ENCODE results near the gene GDF10.

Gene GDF10

GRCh38 chr10:47290338-47290737, 9.7 kb upstream of the GDF10 start:
- no peaks in the 10 kb centered on the region for H3K27me3 ChIP-seq (replicated peaks; ENCODE audit: control insufficient read depth, insufficient read depth, low read length, poor library complexity, severe bottlenecking)

GRCh38 chr10:47291682-47292081, 8.3 kb upstream of the GDF10 start:
- H3K4me1 ChIP-seq (ENCODE audit: control insufficient read depth, insufficient read depth, low read length, poor library complexity, severe bottlenecking), result peaks cover 8% of the 10 kb centered on the region
- H3K36me3 ChIP-seq (ENCODE audit: control insufficient read depth, insufficient read depth, low read length), result no peaks in the 10 kb centered on the region
- H3K9me3 ChIP-seq (ENCODE audit: control insufficient read depth, low read length), result no peaks in the 10 kb centered on the region
- no peaks in the 10 kb centered on the region for H3K27me3 ChIP-seq (replicated peaks; ENCODE audit: control insufficient read depth, insufficient read depth, low read length, poor library complexity, severe bottlenecking)
- H3K27ac ChIP-seq (ENCODE audit: insufficient read depth, low read length, poor library complexity, severe bottlenecking), result no peak overlapping the region
- H3K4me3 ChIP-seq (ENCODE audit: insufficient read depth, low read depth, low read length, poor library complexity, severe bottlenecking), result no peak overlapping the region
- no peak for DNase-seq

More at GRCh38 chr10:47290338-47290737, 9.7 kb upstream of the GDF10 start:
- H3K36me3 ChIP-seq (ENCODE audit: control insufficient read depth, insufficient read depth, low read length), result no peaks in the 10 kb centered on the region
- peaks cover 15% of the 10 kb centered on the region for H3K4me1 ChIP-seq (ENCODE audit: control insufficient read depth, insufficient read depth, low read length, poor library complexity, severe bottlenecking)
- no peak overlapping the region for H3K27ac ChIP-seq (ENCODE audit: insufficient read depth, low read length, poor library complexity, severe bottlenecking)
- no peaks in the 10 kb centered on the region for H3K9me3 ChIP-seq (ENCODE audit: control insufficient read depth, low read length)
- H3K4me3 ChIP-seq (ENCODE audit: insufficient read depth, low read depth, low read length, poor library complexity, severe bottlenecking), result no peak overlapping the region
- DNase-seq, result no peak

- no peak overlapping the region for H3K27ac ChIP-seq (ENCODE audit: insufficient read depth, low read length, poor library complexity, severe bottlenecking)
- peaks cover 2% of the 10 kb centered on the region for H3K27me3 ChIP-seq (replicated peaks; ENCODE audit: control insufficient read depth, insufficient read depth, low read length, poor library complexity, severe bottlenecking)
- no peaks in the 10 kb centered on the region for H3K36me3 ChIP-seq (ENCODE audit: control insufficient read depth, insufficient read depth, low read length)
- no peaks in the 10 kb centered on the region for H3K4me1 ChIP-seq (ENCODE audit: control insufficient read depth, insufficient read depth, low read length, poor library complexity, severe bottlenecking)
- no peak for DNase-seq
- no peaks in the 10 kb centered on the region for H3K9me3 ChIP-seq (ENCODE audit: control insufficient read depth, low read length)
- H3K4me3 ChIP-seq (ENCODE audit: insufficient read depth, low read depth, low read length, poor library complexity, severe bottlenecking), result no peak overlapping the region
Measured at GRCh38 chr10:47294057-47294456, 5.9 kb upstream of the GDF10 start.

DNA sequence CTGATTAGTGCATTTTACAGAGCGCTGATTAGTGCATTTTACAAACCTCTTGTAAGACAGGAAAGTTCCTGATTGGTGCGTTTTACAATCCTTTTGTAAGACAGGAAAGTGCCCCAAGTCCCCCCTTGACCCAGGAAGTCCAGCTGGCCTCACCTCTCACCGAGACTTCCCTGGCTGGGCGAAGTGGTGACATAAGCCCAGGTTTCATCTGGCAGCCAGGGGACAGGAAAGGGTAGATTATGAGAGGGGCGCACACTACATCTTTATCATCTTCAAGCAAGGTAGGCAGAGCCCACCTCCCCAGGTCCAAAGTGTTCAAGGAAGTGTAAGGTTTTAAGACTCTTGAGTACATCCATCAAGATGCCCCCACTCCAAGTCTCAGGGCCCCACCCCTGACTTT, 5.5 kb upstream of the GDF10 start:
- Histone ChIP-seq H3K4me1 (ENCODE audit: control insufficient read depth, insufficient read depth, low read length, poor library complexity, severe bottlenecking) (no peaks in the 10 kb centered on the region), H3K36me3 (ENCODE audit: control insufficient read depth, insufficient read depth, low read length) (no peaks in the 10 kb centered on the region), H3K9me3 (ENCODE audit: control insufficient read depth, low read length) (no peaks in the 10 kb centered on the region), H3K27me3 (replicated peaks; ENCODE audit: control insufficient read depth, insufficient read depth, low read length, poor library complexity, severe bottlenecking) (peaks cover 2% of the 10 kb centered on the region), H3K27ac (ENCODE audit: insufficient read depth, low read length, poor library complexity, severe bottlenecking) (no peak overlapping the region), H3K4me3 (ENCODE audit: insufficient read depth, low read depth, low read length, poor library complexity, severe bottlenecking) (no peak overlapping the region)
- DNase-seq, result no peak

DNA sequence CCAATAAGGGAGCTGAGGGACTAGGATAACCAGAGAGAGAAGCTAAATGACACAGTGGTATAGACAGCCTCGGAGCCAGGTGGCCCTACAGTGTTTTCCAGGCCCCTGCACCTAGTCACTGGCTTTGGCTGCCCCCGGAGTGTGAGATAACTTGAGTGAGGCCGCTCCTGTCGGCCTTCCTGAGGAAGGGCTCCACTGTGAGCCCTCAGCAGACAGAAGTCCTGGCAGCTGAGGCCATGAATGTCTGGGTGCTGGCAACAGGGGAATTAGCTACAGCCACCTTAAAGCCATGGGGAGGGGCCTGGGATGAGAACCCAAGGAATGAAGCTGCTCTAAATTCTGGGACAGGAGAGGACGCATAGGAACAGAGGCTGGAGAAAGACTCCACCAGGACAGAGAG, 4.6 kb upstream of the GDF10 start:
- H3K4me3 ChIP-seq (ENCODE audit: insufficient read depth, low read depth, low read length, poor library complexity, severe bottlenecking), result no peak overlapping the region
- no peaks in the 10 kb centered on the region for H3K36me3 ChIP-seq (ENCODE audit: control insufficient read depth, insufficient read depth, low read length)
- DNase-seq, result no peak
- H3K4me1 ChIP-seq (ENCODE audit: control insufficient read depth, insufficient read depth, low read length, poor library complexity, severe bottlenecking), result no peaks in the 10 kb centered on the region
- peaks cover 2% of the 10 kb centered on the region for H3K27me3 ChIP-seq (replicated peaks; ENCODE audit: control insufficient read depth, insufficient read depth, low read length, poor library complexity, severe bottlenecking)
- H3K9me3 ChIP-seq (ENCODE audit: control insufficient read depth, low read length), result no peaks in the 10 kb centered on the region
- no peak overlapping the region for H3K27ac ChIP-seq (ENCODE audit: insufficient read depth, low read length, poor library complexity, severe bottlenecking)

DNA sequence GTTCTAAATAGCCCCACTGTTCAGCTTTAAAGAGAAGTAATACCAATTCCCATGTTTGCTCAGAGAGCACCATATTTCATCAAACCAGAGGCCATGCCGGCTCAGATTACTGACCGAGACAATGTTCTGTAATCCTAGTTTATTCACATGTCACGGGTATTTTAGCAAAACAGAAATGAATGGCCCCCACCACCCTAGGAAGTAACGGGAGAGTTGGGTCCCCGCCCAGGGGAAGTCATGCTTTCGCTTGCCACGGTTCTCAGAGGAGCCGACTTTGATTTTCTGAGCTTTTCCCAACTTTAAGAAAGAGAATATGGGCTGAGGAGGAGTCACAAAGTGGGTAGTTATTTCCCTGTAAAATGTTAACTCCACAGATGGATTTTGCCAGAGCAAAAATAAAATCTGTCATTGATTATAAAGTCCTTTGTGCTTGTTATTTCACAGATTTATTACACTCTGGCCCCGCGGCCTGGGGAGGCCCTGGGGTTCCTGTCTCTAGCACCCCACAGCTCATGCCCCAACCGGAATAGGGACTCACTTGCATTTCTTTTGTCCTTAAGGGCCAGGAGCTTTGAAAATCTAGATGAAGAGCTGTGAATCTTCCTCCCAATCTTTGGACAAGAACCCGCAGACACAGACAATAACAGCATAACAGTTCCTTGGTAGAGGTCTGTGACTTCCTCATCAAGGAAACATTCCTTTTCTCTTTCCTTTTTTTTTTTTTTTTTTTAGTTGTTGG, 3.7 kb upstream of the GDF10 start:
- peaks cover 4% of the 10 kb centered on the region for H3K4me1 ChIP-seq (ENCODE audit: control insufficient read depth, insufficient read depth, low read length, poor library complexity, severe bottlenecking)
- DNase-seq, result no peak
- no peaks in the 10 kb centered on the region for H3K9me3 ChIP-seq (ENCODE audit: control insufficient read depth, low read length)
- H3K27me3 ChIP-seq (replicated peaks; ENCODE audit: control insufficient read depth, insufficient read depth, low read length, poor library complexity, severe bottlenecking), result peaks cover 2% of the 10 kb centered on the region
- H3K4me3 ChIP-seq (ENCODE audit: insufficient read depth, low read depth, low read length, poor library complexity, severe bottlenecking), result no peak overlapping the region
- H3K36me3 ChIP-seq (ENCODE audit: control insufficient read depth, insufficient read depth, low read length), result no peaks in the 10 kb centered on the region
- no peak overlapping the region for H3K27ac ChIP-seq (ENCODE audit: insufficient read depth, low read length, poor library complexity, severe bottlenecking)

DNA sequence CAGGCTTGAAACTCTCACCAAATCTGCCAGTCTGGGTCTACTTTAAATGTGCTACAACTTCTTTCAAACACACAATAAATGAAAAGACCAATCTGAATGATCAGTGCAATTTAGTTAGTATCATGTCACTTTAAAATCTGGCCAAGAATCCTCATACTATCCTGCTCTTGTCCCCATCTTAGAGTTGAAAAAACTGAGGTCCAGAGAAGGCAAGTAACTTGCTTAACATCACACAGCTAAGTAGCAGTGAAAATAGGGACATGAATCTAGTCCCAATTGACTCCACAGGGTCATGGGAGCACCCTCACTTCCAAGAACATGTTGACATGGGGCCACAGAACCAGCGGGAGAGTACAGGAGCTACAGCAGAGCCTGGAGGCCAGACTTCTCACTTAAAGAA, 3.1 kb upstream of the GDF10 start:
- Histone ChIP-seq H3K27ac (ENCODE audit: insufficient read depth, low read length, poor library complexity, severe bottlenecking) (no peak overlapping the region), H3K4me3 (ENCODE audit: insufficient read depth, low read depth, low read length, poor library complexity, severe bottlenecking) (no peak overlapping the region), H3K9me3 (ENCODE audit: control insufficient read depth, low read length) (no peaks in the 10 kb centered on the region), H3K36me3 (ENCODE audit: control insufficient read depth, insufficient read depth, low read length) (no peaks in the 10 kb centered on the region), H3K4me1 (ENCODE audit: control insufficient read depth, insufficient read depth, low read length, poor library complexity, severe bottlenecking) (peaks cover 4% of the 10 kb centered on the region), H3K27me3 (replicated peaks; ENCODE audit: control insufficient read depth, insufficient read depth, low read length, poor library complexity, severe bottlenecking) (peaks cover 2% of the 10 kb centered on the region)
- DNase-seq, result no peak

DNA sequence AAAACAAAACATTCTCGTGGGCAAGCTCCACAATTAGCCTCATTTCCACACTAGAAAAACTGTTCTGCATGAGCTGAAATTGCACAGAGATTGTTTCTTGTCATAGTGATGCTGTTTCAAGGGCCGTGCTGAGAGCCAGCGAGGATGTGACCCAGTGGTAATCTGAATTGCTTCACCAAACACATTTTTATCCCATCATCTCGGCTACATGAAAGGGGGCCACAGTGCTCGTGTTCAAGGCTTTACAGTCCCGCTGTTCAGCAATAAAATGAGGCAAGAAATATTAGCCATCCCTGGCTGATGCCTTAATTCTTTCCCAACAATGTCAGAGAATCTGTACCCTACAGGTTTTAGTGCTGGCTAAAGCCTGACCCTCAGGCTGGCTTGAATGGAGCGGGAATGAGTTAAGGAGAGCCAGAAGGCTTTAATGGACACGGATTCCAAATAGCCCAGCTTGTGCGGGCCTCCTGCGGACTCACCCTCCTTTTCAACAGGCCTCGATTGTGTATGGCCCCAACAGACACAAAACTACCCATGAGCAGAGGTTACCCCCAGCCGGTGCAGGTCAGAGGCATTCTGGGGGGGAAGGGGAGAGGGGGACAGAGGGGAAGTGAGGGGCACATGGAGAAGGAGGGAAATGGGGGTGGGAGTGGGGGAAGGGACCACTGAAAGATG, 2.0 kb upstream of the GDF10 start:
- H3K36me3 ChIP-seq (ENCODE audit: control insufficient read depth, insufficient read depth, low read length), result no peaks in the 10 kb centered on the region
- H3K27ac ChIP-seq (ENCODE audit: insufficient read depth, low read length, poor library complexity, severe bottlenecking), result no peak overlapping the region
- peaks cover 2% of the 10 kb centered on the region for H3K27me3 ChIP-seq (replicated peaks; ENCODE audit: control insufficient read depth, insufficient read depth, low read length, poor library complexity, severe bottlenecking)
- H3K4me1 ChIP-seq (ENCODE audit: control insufficient read depth, insufficient read depth, low read length, poor library complexity, severe bottlenecking), result peaks cover 4% of the 10 kb centered on the region
- DNase-seq, result no peak
- H3K4me3 ChIP-seq (ENCODE audit: insufficient read depth, low read depth, low read length, poor library complexity, severe bottlenecking), result no peak overlapping the region
- H3K9me3 ChIP-seq (ENCODE audit: control insufficient read depth, low read length), result no peaks in the 10 kb centered on the region

DNA sequence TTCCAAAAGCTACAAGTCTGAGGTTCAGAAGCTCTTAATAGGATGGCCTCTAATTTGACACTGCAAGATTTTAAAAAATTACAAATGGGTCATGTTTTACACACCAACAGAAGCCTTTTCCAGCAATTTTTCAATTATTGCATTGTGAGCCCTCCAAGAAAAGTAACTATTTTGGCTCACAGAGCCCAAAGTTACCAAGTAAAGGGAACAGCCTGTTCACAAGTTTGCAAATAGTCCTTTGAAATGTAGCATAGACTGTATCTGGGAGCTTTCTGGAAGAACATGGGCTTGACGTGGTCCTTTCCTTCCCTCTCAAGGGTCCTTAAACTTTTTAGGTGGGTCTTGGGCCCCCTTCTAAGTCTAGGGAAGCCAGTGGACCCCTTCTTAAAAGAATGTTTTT, 1.3 kb upstream of the GDF10 start:
- no peak overlapping the region for H3K4me3 ChIP-seq (ENCODE audit: insufficient read depth, low read depth, low read length, poor library complexity, severe bottlenecking)
- peaks cover 2% of the 10 kb centered on the region for H3K27me3 ChIP-seq (replicated peaks; ENCODE audit: control insufficient read depth, insufficient read depth, low read length, poor library complexity, severe bottlenecking)
- H3K36me3 ChIP-seq (ENCODE audit: control insufficient read depth, insufficient read depth, low read length), result no peaks in the 10 kb centered on the region
- no peak for DNase-seq
- H3K4me1 ChIP-seq (ENCODE audit: control insufficient read depth, insufficient read depth, low read length, poor library complexity, severe bottlenecking), result peaks cover 4% of the 10 kb centered on the region
- H3K9me3 ChIP-seq (ENCODE audit: control insufficient read depth, low read length), result no peaks in the 10 kb centered on the region
- no peak overlapping the region for H3K27ac ChIP-seq (ENCODE audit: insufficient read depth, low read length, poor library complexity, severe bottlenecking)

DNA sequence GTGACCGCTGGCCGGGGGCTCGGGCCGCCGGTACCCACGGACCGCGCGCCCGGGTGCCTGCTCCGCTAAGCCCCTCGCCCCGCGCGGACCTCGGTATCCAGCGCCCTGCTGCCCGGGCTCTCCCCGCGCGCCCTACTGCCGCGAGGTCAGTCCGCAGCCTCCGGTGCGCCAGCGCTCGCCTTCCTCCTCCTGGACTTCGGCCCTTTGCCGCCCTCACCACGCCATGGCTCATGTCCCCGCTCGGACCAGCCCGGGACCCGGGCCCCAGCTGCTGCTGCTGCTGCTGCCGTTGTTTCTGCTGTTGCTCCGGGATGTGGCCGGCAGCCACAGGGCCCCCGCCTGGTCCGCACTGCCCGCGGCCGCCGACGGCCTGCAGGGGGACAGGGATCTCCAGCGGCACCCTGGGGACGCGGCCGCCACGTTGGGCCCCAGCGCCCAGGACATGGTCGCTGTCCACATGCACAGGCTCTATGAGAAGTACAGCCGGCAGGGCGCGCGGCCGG, 483 bp downstream of the GDF10 start:
- H3K4me3 ChIP-seq (ENCODE audit: insufficient read depth, low read depth, low read length, poor library complexity, severe bottlenecking), result peak overlapping the region; percentile 49

More for the DNA sequence above, 483 bp downstream of the GDF10 start:
- Histone ChIP-seq H3K9me3 (ENCODE audit: control insufficient read depth, low read length) (no peaks in the 10 kb centered on the region), H3K4me1 (ENCODE audit: control insufficient read depth, insufficient read depth, low read length, poor library complexity, severe bottlenecking) (peaks cover 4% of the 10 kb centered on the region), H3K27me3 (replicated peaks; ENCODE audit: control insufficient read depth, insufficient read depth, low read length, poor library complexity, severe bottlenecking) (peaks cover 2% of the 10 kb centered on the region), H3K27ac (ENCODE audit: insufficient read depth, low read length, poor library complexity, severe bottlenecking) (no peak overlapping the region), H3K36me3 (ENCODE audit: control insufficient read depth, insufficient read depth, low read length) (no peaks in the 10 kb centered on the region)
- DNase-seq, result no peak
